ENCODE data around the gene CSPG4. TPM values are rescaled to one million over a fixed set of nuclear protein-coding genes. Genes with fewer than 3 reads are reported as not detected.

CSPG4 gene
- total and polyA plus RNA-seq, 2 of the 4 experiments (the other 2 are of a cell fraction), result 12.4 to 28.4 TPM

DNA sequence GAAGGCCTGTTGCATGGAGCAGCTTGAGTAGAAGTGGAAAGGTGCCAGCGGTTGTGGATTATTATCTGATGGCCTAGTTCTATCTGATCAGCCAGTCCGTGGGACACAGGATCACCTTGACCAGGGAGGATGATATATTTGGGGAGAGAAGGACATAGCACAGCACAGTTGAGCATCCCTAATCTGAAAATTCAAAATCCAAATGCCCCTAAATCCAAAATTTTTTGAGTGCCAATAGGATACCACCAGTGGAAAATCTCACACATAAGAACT lies 6.0 kb downstream of the CSPG4 start:
- TF ChIP-seq CEBPB (IDR thresholded peaks at IDR 0.05; ENCODE audit: low read depth, low read length) (no peak), BHLHE40 (IDR thresholded peaks at IDR 0.05; ENCODE audit: low read depth, low read length) (no peak), FOS (IDR thresholded peaks at IDR 0.05; ENCODE audit: low read depth, low read length) (no peak), MAFK (IDR thresholded peaks at IDR 0.05; ENCODE audit: low read depth, low read length) (no peak), RCOR1 (IDR thresholded peaks at IDR 0.05; ENCODE audit: insufficient replicate concordance, low read length) (no peak), MAZ (IDR thresholded peaks at IDR 0.05; ENCODE audit: borderline replicate concordance, low read depth, low read length) (no peak), POLR2A (IDR thresholded peaks at IDR 0.05; ENCODE audit: low read depth, low read length) (no peak), RAD21 (IDR thresholded peaks at IDR 0.05; ENCODE audit: low read length) (no peak), SMC3 (IDR thresholded peaks at IDR 0.05; ENCODE audit: low read depth, low read length) (no peak), MXI1 (IDR thresholded peaks at IDR 0.05; ENCODE audit: borderline replicate concordance, low read depth, low read length) (no peak), RFX5 (IDR thresholded peaks at IDR 0.05; ENCODE audit: low read depth, low read length) (no peak), CHD1 (IDR thresholded peaks at IDR 0.05; ENCODE audit: low read depth, low read length) (no peak), NFE2L2 (IDR thresholded peaks at IDR 0.05; ENCODE audit: low read depth, low read length) (no peak)
- TF ChIP-seq, protein P1, sequence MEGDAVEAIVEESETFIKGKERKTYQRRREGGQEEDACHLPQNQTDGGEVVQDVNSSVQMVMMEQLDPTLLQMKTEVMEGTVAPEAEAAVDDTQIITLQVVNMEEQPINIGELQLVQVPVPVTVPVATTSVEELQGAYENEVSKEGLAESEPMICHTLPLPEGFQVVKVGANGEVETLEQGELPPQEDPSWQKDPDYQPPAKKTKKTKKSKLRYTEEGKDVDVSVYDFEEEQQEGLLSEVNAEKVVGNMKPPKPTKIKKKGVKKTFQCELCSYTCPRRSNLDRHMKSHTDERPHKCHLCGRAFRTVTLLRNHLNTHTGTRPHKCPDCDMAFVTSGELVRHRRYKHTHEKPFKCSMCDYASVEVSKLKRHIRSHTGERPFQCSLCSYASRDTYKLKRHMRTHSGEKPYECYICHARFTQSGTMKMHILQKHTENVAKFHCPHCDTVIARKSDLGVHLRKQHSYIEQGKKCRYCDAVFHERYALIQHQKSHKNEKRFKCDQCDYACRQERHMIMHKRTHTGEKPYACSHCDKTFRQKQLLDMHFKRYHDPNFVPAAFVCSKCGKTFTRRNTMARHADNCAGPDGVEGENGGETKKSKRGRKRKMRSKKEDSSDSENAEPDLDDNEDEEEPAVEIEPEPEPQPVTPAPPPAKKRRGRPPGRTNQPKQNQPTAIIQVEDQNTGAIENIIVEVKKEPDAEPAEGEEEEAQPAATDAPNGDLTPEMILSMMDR (conservative IDR thresholded peaks at IDR 0.05; ENCODE audit: low read depth, low read length), result no peak
- TF ChIP-seq, protein P2, sequence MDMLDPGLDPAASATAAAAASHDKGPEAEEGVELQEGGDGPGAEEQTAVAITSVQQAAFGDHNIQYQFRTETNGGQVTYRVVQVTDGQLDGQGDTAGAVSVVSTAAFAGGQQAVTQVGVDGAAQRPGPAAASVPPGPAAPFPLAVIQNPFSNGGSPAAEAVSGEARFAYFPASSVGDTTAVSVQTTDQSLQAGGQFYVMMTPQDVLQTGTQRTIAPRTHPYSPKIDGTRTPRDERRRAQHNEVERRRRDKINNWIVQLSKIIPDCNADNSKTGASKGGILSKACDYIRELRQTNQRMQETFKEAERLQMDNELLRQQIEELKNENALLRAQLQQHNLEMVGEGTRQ (IDR thresholded peaks at IDR 0.05; ENCODE audit: low read depth, low read length), result no peak
- TF ChIP-seq, protein P3, sequence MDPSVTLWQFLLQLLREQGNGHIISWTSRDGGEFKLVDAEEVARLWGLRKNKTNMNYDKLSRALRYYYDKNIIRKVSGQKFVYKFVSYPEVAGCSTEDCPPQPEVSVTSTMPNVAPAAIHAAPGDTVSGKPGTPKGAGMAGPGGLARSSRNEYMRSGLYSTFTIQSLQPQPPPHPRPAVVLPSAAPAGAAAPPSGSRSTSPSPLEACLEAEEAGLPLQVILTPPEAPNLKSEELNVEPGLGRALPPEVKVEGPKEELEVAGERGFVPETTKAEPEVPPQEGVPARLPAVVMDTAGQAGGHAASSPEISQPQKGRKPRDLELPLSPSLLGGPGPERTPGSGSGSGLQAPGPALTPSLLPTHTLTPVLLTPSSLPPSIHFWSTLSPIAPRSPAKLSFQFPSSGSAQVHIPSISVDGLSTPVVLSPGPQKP (IDR thresholded peaks at IDR 0.05; ENCODE audit: borderline replicate concordance, low read depth, low read length), result no peak
- H4K20me1 ChIP-seq (ENCODE audit: insufficient read depth, low read length), result peaks cover 11% of the 10 kb centered on the region
- H3K18ac ChIP-seq (ENCODE audit: low read depth, low read length), result no peak overlapping the region
- ChIA-PET CTCF (no interaction called here), POLR2A (ENCODE audit: unreplicated experiment) (no interaction called here)
- peaks cover 11% of the 10 kb centered on the region for H3K4me1 ChIP-seq (ENCODE audit: control insufficient read depth, insufficient read depth, low read length)
- no peak overlapping the region for H3K56ac ChIP-seq (ENCODE audit: extremely low read depth, insufficient read depth, low read length)
- no peak overlapping the region for H3K23ac ChIP-seq (ENCODE audit: low read depth, low read length)
- no peak overlapping the region for H2AFZ ChIP-seq (replicated peaks; ENCODE audit: low read length, poor library complexity)
- no peak overlapping the region for H3K27ac ChIP-seq (ENCODE audit: insufficient read depth, low read length)
- intact Hi-C loops (cut with micrococcal nuclease) (no loop called here), dilution Hi-C loops (cut with HindIII; ENCODE audit: low sequenced_read_pairs, unreplicated experiment) (no loop called here), in situ Hi-C loops (cut with MboI; ENCODE audit: low sequenced_read_pairs) (no loop called here)
- H3K14ac ChIP-seq (replicated peaks; ENCODE audit: low read depth, low read length), result no peak overlapping the region
- no peak overlapping the region for H2BK20ac ChIP-seq (ENCODE audit: low read depth, low read length)
- H2BK5ac ChIP-seq (ENCODE audit: low read depth, low read length, poor library complexity, severe bottlenecking), result no peak overlapping the region
- no CpG with 5 or more reads among the region's 2 CpGs for WGBS, 2 experiments (ENCODE audit: extremely low coverage in 2 of 2, insufficient read length in 1 of 2)
- no peak overlapping the region for H2BK15ac ChIP-seq (ENCODE audit: low read depth, low read length)
- no peak overlapping the region for H3K4me3 ChIP-seq (ENCODE audit: insufficient read depth, low read depth, low read length)
- DNase-seq (no peak), ATAC-seq (ENCODE audit: low read depth) (no peak)
- H3K36me3 ChIP-seq (ENCODE audit: control insufficient read depth, insufficient read depth, low read length), result 0 out of 2 replicates have a peak, but pooled peaks cover 1% of the 10 kb centered on the region
- no peaks in the 10 kb centered on the region for H3K27me3 ChIP-seq (ENCODE audit: control insufficient read depth, insufficient read depth, low read length)
- H4K8ac ChIP-seq (ENCODE audit: low read depth in 2 of 2, low read length in 2 of 2), result no peak overlapping the region
- H2AK5ac ChIP-seq (ENCODE audit: low read depth, low read length), result no peak overlapping the region
- no peak overlapping the region for H2AK9ac ChIP-seq (replicated peaks; ENCODE audit: low read depth, low read length, poor library complexity)
- no peaks in the 10 kb centered on the region for H3K9me3 ChIP-seq (ENCODE audit: control insufficient read depth, insufficient read depth, low read length)
- no TSS peak for BruUV-seq (replicated peaks)
- peaks cover 9 to 49% of the 10 kb centered on the region in 2 experiments for H3K79me1 ChIP-seq (ENCODE audit: low read depth in 1 of 2, low read length in 2 of 2)
- H3K9me1 ChIP-seq (ENCODE audit: insufficient read depth, low read length), result peaks cover 3% of the 10 kb centered on the region; the same call in 1 of the 2 replicates
- no peak overlapping the region for H4K5ac ChIP-seq (ENCODE audit: low read depth, low read length)
- no peak overlapping the region for H3K9ac ChIP-seq (ENCODE audit: low read depth, low read length)
- no peak overlapping the region for H2BK120ac ChIP-seq (ENCODE audit: low read depth, low read length)
- H4K91ac ChIP-seq (ENCODE audit: insufficient read depth, low read depth, low read length), result no peak overlapping the region
- no peak overlapping the region for H3K4me2 ChIP-seq (ENCODE audit: low read depth, low read length)
- no peak overlapping the region for H3K4ac ChIP-seq (ENCODE audit: low read depth, low read length)

Measured in IMR-90 (cell line).